NCI-H2029 (cell line): Measurements from ENCODE around the gene PTPRE.

Experiments
- DNase-seq: peaks from one replicate; lab custom pipeline; 2025; lab: John Stamatoyannopoulos, UW

Gene PTPRE

GRCh38 chr10:128001363-128001745 is 94.5 kb downstream of the PTPRE start:
- DNase-seq: no peak

DNA sequence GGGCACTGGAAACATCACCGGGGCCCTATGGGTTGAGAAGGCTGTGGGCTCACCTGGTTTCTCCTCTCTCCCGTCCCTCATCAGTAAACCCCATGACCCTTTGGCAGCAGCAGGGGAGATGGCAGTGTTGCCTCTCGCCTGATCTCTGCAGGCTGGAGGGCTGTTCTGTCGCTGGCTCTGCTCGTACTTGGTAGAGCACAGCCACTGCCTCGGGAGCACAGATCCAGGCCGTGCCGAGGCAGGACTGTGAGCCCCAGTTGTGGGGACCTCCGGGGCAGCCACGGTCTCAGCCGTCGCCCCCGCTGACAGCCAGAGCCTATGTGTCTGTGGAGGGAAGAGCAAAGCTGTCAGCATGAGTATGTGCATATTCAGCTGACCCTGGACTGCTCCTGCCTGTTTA is 94.9 kb downstream of the PTPRE start:
- DNase-seq: no peak

DNA sequence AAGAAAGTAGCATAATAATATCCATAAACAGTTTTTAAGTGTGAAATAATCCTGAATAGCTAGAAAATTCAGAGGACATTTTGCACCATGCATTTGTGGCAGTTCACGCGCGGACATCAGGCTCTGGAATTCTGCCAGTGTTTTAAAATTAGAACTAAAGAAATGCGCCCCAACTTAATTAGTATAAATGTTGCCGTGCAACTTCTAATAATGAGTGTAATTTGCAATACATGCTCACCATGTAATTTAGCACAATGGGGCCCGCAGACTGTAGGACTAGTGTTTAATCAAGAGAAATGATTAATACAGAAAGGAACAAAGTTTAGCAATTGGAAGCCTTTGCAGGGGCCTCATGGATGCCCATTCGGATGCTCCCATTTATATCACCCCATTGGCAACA is 96.6 kb downstream of the PTPRE start:
- DNase-seq: no peak

- no peak for DNase-seq
Observed at GRCh38 chr10:128005858-128006257, 99.0 kb downstream of the PTPRE start.

GRCh38 chr10:128007056-128007455 is 100.2 kb downstream of the PTPRE start:
- DNase-seq: no peak

DNA sequence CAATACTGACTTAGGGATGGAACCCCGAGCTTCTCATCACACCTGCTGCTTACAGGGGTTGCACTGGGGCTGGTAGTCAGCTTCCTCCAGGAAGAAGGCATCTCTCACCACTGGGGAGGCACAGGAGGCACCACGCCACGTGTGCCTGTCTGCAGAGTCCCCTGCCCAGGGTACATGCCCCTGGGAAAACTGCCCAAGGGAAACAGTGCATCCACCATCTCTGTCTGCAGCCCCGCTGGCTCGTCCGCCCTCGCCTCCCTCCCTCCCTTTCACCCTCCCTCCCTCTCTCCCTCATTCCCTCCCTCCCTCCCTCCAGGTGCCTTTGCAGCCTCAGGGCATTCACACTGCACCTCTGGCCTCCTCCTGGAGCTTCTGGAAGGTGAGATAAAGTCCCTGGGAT is 101.1 kb downstream of the PTPRE start:
- DNase-seq: no peak

DNA sequence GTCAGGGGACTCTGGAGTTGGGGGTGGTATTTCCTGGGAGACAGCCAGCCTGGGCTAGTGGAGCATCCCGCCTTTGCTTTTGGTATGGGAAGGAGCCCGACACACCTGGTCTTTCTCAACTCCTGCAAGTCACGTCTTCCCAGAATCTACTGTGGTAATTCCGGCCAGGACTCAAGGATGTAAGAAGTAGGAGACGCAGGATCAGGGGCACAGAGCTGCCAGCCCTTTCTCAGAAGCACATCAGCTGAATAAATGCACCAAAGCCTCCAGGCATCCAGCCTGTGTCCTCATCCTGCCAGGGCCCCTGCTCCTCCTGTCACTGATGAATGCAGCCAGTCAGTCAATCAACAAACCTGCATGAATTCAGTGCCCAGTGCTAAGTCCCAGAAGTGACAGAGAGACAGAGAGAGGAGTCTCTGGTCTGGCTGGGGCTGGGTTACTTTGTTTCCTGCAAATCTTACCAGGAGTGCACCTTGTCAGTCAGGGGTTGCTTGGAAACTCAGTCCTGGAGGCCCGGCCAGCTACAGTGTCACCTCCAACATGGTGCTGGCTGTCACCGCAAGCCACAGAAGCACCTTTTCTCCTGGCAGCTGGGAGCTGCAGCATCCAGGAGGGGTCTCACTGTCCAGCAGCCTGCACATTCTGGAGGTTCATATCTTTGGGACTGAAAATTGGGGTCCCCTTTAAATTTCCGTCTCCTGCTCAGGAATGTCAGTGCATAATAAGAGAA is 101.8 kb downstream of the PTPRE start:
- no peak for DNase-seq

DNA sequence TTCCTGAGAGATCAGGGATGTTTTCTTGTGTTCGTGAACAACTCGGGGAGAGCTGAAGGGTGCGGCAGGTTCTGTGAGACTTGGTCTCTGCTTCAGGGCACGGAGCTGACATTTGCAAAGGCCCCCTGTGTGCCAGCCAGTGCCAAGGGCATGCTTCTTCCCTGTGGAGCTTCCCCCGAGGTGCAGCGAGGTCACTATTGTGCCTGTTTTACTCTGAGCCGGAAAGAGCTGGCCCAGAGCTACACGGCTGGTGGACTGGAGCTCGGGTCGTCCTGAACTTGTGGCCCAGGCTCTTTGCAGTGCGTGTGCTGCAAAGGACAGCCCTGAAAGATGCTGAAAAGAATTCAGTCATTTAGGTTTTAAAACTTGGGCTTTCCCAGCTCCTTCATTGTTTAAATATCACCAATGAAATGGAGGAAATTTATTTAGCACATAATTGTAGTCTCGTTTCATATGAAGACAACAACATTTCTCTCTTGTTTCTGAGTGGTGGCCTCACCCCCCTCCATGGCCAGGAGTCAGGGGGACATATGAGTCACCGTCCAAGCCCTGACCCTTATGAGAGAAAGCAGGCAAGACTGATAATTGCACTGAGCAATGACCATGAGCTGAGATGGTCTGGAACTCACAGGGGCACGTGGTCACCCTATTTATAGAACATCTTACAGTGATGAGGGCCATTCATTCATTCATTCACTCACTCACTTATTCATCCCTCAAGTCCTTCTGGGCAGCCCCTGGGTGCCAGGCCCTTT is 102.6 kb downstream of the PTPRE start:
- no peak for DNase-seq

DNA sequence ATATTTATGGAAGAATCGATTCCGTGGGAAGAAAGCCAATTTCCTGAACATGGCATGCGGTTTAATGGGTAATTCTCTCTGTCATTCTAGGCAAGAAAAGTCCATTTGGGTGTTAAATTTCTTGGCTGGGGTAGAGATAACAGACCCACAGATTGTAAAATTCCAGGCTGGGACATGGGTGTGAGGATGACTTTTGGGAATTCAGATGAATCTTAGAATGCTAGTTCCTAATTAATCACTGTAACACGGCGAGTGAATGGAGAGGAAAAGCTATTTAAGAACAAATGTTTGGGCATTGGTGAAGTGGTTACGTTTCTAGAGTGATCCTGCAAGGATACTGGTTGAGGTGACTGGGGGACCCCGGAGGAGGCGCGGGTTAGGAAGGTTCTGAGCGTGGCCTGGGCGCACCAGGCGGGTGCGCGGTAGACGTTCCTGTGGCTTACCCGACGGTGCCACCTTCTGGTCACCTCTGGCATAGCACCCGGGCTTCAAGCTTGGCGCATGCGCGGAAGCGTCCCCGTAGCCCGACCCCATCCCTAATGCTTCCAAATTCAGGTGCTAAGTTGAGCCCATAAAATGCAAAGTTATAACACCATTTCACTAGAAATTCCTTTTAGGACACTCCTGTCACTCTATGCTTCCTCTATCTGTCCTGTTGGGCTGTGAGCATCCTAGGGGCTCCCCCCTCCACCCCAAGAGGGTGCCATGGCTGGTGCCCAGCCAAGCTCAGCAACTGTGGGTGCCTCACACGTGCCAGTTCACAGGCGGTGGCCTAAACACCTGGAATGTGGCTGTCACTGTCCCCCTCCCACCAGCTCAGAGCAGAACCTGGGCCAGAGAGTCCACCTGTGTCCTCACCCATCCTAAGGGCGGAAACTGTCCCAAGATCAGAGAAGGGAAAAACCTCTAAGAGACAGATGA is 104.4 kb downstream of the PTPRE start:
- no peak for DNase-seq

GRCh38 chr10:128013626-128014025 is 106.7 kb downstream of the PTPRE start:
- DNase-seq: no peak

DNA sequence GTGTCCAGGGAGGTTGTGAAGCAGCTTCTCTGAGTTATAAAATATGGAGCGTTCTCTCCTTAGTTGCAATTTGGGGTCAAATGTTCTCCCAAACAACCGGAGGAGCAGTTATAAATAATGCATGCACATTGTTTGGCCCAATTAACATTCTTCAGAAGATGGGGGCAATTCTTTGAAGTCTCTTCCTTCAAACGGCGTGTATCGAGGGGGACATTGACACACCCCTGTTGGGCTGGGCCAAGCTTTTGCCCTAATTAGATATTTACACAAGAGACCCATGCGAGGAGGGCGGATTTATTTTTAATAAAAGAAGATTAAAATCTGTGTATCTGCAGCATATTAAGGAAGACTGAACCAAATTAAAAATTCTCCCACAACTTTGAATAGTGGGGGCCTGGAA is 107.3 kb downstream of the PTPRE start:
- no peak for DNase-seq

- no peak for DNase-seq
Observed at GRCh38 chr10:128016423-128017060, 109.6 kb downstream of the PTPRE start.

GRCh38 chr10:128017822-128018221 is 110.9 kb downstream of the PTPRE start:
- DNase-seq: no peak

DNA sequence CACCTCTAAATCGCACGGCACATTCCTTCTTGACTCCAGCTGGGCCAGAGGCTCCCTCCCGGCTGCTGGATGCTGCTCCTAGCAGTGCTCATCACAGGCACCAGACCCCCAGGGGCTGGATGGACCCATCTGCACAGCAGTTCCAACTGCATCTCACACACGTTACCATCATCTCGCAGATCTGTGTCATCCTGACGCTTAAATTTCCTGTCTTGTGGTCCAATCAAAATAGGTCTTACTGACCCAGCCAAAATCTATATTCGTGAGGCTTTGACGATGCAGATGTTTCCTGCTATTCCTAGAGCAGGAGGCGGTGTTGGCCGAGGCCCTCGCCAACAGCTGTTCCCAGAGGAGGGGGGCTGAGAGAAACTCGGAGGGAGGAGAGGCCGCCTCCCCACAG is 111.3 kb downstream of the PTPRE start:
- no peak for DNase-seq

- no peak for DNase-seq
Observed at GRCh38 chr10:128018691-128019090, 111.8 kb downstream of the PTPRE start.

GRCh38 chr10:128022261-128023196 is 115.6 kb downstream of the PTPRE start:
- no peak for DNase-seq

DNA sequence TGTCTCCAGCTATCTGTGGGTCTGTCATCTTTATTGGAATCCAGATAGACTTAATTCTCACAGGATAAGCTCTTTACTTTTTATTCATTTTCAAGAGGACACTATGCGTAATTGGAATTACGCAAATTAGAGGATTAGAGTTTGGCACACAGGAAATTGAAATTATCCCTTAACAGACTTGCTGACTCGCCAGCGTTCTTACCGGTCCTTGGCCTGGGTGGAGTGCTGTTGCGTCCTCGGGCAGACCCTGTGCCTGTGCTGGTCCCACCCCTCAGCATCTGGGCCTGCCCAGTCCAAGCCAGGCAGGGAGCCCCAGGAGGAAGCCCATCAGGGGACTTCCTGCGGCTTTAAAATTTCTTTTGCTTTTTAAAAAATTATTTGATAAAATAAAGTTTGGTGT is 117.5 kb downstream of the PTPRE start:
- no peak for DNase-seq

DNA sequence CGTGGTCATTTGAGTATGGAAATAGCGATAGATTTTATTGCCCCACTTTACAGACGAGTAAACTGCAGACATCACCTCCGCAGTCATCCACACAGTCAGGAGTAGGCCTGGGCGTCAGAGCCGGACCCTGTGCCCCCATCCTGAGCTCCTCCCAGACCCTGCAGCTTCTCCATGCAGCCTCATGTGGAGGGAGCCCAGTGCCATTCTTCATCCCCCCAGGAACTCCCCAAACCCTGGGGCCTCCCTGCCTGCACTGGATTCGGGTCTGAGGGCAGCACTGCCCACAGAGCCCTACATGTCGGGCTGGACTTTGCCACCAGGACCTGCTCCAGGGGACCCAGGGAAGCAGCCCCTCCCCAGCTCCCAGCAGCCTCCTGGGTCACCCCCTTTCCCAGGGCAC is 118.5 kb downstream of the PTPRE start:
- no peak for DNase-seq

GRCh38 chr10:128025951-128026350 is 119.0 kb downstream of the PTPRE start:
- DNase-seq: no peak

DNA sequence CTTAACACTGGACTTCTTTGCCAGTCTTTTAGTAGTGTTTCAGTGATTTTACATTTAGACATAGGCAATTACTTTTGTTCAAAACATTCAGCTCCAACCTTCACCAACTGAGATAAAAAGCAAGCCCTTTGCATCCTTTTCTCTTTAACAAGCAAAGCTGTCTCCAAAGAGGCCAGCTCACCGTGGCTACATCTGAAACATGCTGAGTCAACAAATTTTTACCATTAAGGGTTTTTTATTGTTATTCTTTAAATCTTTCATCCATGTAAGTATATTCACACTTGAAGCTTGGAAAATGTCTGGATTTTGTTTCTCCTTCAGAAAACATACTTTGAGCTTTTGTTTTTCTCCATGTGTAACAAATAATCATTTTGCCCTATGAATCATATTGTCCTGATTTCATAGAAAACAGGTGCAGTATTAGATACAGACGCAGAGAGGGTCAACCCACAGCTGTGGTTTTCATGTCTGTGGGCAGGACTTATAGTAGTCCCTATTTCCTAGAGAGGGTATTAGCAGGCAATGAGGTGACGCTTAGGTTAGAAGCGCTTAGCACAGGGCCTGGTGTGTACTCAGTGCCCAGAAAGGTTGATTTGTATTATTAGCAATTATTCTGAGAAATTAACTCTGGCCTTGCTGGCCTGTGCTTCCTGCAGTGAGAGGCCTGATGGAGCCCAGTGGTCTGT is 119.9 kb downstream of the PTPRE start:
- no peak for DNase-seq
